Immature natural killer cell (primary cell): ENCODE measurements around the gene SH3BP5. TPM values are rescaled to one million over a fixed set of nuclear protein-coding genes. Genes with fewer than 3 reads are reported as not detected.
A peak's percentile ranks its signal among the peaks of the same experiment; 100 is the strongest.

Experiments
- DNase-seq, 3 donors: peaks; one replicate each; pipeline ENCODE4 v3.0.0; 2022; ENCODE audit warnings: mixed read lengths in 1 of 3
- H3K27ac Mint-ChIP-seq, 6 donors: one replicate each; pipeline ENCODE4 v1.8.0; 2020; ENCODE audit warnings: mixed read lengths in 6 of 6, mild to moderate bottlenecking in 5 of 6, inconsistent platforms in 4 of 6, moderate library complexity in 3 of 6
- H3K27me3 Mint-ChIP-seq, 3 donors: one replicate each; pipeline ENCODE4 v1.8.0; 2020 to 2021; ENCODE audit warnings: low read depth in 3 of 3, mild to moderate bottlenecking in 3 of 3, mixed read lengths in 3 of 3, moderate library complexity in 3 of 3, inconsistent platforms in 1 of 3
- H3K36me3 Mint-ChIP-seq, 3 donors: one replicate each; pipeline ENCODE4 v1.8.0; 2020; ENCODE audit warnings: mixed read lengths in 3 of 3, inconsistent platforms in 2 of 3, mild to moderate bottlenecking in 2 of 3
- H3K4me1 Mint-ChIP-seq, 2 donors: one replicate each; pipeline ENCODE4 v1.8.0; 2020; ENCODE audit warnings: inconsistent platforms in 2 of 2, mild to moderate bottlenecking in 2 of 2, mixed read lengths in 2 of 2, moderate library complexity in 1 of 2
- H3K4me3 Mint-ChIP-seq, 5 donors: one replicate each; pipeline ENCODE4 v1.8.0; 2020; ENCODE audit warnings: mild to moderate bottlenecking in 5 of 5, mixed read lengths in 5 of 5, inconsistent platforms in 3 of 5, moderate library complexity in 3 of 5
- H3K9me3 Mint-ChIP-seq, 6 donors: one replicate each; pipeline ENCODE4 v1.8.0; 2020; ENCODE audit warnings: mild to moderate bottlenecking in 6 of 6, mixed read lengths in 6 of 6, inconsistent platforms in 4 of 6, moderate library complexity in 3 of 6
- polyA plus RNA-seq, 3 donors: library from polyadenylated mRNA; unstranded; fragments of 300-500 nt; fragmentation: Illumina TruSeq; gene quantifications; one replicate each; pipeline ENCODE4 v1.2.3, GENCODE V29; 2021

SH3BP5 gene
- polyA plus RNA-seq, 3 donors from 2014 or later, result 52.1 to 160 (median 67.4) TPM

GRCh38 chr3:15217011-15217671 lies 115.2 kb downstream of the SH3BP5 start:
- no peak overlapping the region for H3K4me3 Mint-ChIP-seq
- H3K4me1 Mint-ChIP-seq, result peaks cover 9 to 32% of the 10 kb centered on the region in 2 donors
- DNase-seq, result no peak
- H3K9me3 Mint-ChIP-seq, result no peaks in the 10 kb centered on the region
- peaks cover 20 to 43% (median 37%) of the 10 kb centered on the region in 3 donors for H3K36me3 Mint-ChIP-seq
- H3K27ac Mint-ChIP-seq, result no peak overlapping the region
- peaks cover 0 to 2% (median 1%) of the 10 kb centered on the region in 3 donors for H3K27me3 Mint-ChIP-seq

GRCh38 chr3:15216501-15216900 lies 115.9 kb downstream of the SH3BP5 start:
- H3K4me1 Mint-ChIP-seq, result peaks cover 10 to 35% of the 10 kb centered on the region in 2 donors
- H3K27ac Mint-ChIP-seq, result no peak overlapping the region
- peaks cover 0 to 2% (median 1%) of the 10 kb centered on the region in 3 donors for H3K27me3 Mint-ChIP-seq
- H3K36me3 Mint-ChIP-seq, result peaks cover 23 to 43% (median 39%) of the 10 kb centered on the region in 3 donors
- no peaks in the 10 kb centered on the region for H3K9me3 Mint-ChIP-seq
- H3K4me3 Mint-ChIP-seq, result no peak overlapping the region
- DNase-seq, result no peak

DNA sequence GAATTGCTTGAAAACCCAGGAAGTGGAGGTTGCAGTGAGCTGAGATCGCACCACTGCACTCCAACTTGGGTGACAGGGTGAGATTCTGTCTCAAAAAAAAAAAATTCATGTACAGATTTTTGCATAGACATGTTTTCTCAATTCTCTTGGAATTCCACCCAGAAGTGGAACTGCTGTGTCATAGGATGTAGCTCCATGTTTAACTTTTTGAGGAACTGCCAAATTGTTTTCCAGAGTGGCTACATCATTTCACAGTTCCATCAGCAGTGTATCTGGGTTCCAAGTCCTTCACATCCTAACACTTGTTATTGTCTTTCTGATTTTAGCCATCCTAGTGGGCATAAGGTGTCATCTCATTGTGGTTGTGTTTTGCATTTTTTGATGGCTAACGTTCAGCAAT lies 116.4 kb downstream of the SH3BP5 start:
- no peaks in the 10 kb centered on the region for H3K9me3 Mint-ChIP-seq
- peaks cover 0 to 2% (median 1%) of the 10 kb centered on the region in 3 donors for H3K27me3 Mint-ChIP-seq
- DNase-seq, result no peak
- H3K27ac Mint-ChIP-seq, result no peak overlapping the region
- H3K36me3 Mint-ChIP-seq, result peaks cover 23 to 43% (median 39%) of the 10 kb centered on the region in 3 donors
- H3K4me3 Mint-ChIP-seq, result no peak overlapping the region
- H3K4me1 Mint-ChIP-seq, result peaks cover 10 to 36% of the 10 kb centered on the region in 2 donors

DNA sequence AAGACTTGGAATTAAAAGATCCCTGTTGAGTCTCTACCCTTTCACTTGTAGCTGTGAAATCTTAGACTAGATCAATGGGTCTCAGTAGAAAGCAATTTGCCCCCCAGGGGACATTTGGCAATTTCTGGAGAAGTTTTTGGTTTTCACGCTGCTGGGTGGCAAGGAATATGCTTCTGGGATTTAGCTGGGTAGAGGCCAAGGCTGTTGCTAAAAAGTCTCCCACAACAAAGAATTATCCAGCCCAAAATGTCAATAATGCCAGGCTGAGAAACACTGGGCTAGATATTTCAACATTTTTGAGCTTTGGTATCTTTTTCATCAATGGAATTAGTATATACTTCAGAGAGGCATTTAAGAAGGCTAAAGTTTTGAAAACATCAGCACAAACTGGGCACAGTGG lies 117.6 kb downstream of the SH3BP5 start:
- Mint-ChIP-seq H3K27ac (no peak overlapping the region), H3K9me3 (no peaks in the 10 kb centered on the region), H3K27me3 (peaks cover 0 to 2% (median 1%) of the 10 kb centered on the region in 3 donors), H3K4me1 (peaks cover 10 to 39% of the 10 kb centered on the region in 2 donors), H3K4me3 (no peak overlapping the region), H3K36me3 (peaks cover 15 to 35% (median 33%) of the 10 kb centered on the region in 3 donors)
- DNase-seq, result no peak

GRCh38 chr3:15211937-15212336 lies 120.4 kb downstream of the SH3BP5 start:
- Mint-ChIP-seq H3K4me1 (peaks cover 25 to 51% of the 10 kb centered on the region in 2 donors), H3K36me3 (peaks cover 12 to 14% (median 14%) of the 10 kb centered on the region in 3 donors), H3K27me3 (no peaks in the 10 kb centered on the region), H3K9me3 (no peaks in the 10 kb centered on the region), H3K4me3 (no peak overlapping the region), H3K27ac (no peak overlapping the region)
- no peak for DNase-seq

DNA sequence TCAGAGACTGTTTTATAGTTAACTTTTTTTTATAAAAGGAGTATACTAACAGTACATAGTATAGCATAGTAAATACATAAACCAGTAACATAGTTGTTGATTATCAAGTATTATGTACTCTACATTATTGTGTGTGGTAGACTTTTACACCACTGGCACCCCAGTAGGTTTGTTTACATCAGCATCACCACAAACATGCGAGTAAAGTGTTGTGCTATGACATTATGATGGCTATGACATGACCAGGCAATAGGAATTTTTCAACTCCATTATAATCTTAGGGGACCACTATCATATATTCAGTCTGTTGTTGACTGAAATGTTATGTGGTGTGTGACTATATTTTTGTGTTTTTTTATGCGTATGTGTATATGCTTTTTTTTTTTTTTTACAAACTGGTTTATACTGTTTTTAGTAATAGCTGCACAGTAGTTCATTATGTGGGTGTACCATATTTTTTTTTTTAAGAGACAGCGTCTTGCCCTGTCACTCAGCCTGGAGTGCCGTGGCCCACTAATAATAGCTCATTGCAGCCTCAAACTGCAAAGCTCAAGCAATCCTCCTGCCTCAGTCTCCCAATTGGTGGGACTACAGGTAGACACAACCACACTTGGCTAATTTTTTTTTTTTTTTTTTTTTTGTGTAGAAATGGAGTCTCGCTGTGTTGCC lies 124.4 kb downstream of the SH3BP5 start:
- peaks cover 28 to 59% of the 10 kb centered on the region in 2 donors for H3K4me1 Mint-ChIP-seq
- H3K4me3 Mint-ChIP-seq, result peak overlapping the region; percentile 87 to 94 (median 93)
- peaks cover 5 to 7% (median 5%) of the 10 kb centered on the region in 3 donors for H3K36me3 Mint-ChIP-seq
- H3K27me3 Mint-ChIP-seq, result peaks cover 2 to 5% (median 2%) of the 10 kb centered on the region in 3 donors
- DNase-seq, result no peak
- peak overlapping the region; percentile 46 to 92 (median 68) for H3K27ac Mint-ChIP-seq
- H3K9me3 Mint-ChIP-seq, result no peaks in the 10 kb centered on the region

DNA sequence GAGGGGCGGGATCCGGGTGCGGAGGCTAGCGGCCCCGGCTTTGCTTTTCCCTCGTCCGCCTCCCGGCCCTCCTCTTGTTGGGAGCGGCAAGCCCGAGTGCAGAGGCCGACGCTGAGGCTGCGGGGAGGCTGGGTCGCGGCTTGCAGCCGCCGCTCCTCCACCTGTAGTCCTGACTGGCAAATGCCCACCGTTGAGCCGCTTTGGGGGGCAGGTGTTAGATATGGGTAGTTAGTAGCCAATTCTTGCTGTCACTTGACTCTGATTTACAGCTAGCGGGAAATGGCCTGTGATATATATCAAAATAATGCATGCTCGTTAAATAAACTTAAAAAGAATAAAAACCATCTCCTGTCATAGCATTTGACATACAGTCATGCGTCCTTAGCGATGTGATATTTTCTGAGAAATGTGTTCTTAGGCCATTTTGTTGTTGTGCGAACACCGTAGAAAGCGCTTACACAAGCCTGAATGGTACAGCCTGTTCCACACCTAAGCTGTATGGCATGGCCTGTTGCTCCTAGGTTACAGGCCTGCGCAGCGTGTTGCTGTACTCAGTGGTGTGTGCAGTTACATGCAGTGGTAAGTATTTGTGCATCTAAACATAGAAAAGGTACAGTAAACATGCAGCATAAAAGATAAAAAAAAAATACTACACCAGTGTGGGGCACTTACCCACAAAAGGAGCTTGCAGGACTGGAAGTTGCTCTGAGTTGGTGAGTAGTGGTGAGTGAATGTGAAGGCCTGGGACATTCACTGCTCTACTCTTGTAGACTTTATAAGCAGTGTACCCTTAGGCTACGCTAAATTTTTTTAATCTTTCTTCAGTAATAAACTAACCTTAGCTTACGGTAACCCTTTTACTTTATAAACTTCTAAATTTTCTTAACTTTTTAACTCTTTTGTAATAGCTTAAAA lies 125.5 kb downstream of the SH3BP5 start:
- peaks cover 28 to 58% of the 10 kb centered on the region in 2 donors for H3K4me1 Mint-ChIP-seq
- H3K27me3 Mint-ChIP-seq, result peaks cover 2 to 5% (median 2%) of the 10 kb centered on the region in 3 donors
- peak overlapping the region; percentile 87 to 94 (median 93) for H3K4me3 Mint-ChIP-seq
- no peaks in the 10 kb centered on the region for H3K9me3 Mint-ChIP-seq
- peak overlapping the region; percentile 88 to 96 (median 94) for H3K27ac Mint-ChIP-seq
- peak in 2 of 3 donors; percentile 4 to 10 for DNase-seq
- H3K36me3 Mint-ChIP-seq, result no peaks in the 10 kb centered on the region

DNA sequence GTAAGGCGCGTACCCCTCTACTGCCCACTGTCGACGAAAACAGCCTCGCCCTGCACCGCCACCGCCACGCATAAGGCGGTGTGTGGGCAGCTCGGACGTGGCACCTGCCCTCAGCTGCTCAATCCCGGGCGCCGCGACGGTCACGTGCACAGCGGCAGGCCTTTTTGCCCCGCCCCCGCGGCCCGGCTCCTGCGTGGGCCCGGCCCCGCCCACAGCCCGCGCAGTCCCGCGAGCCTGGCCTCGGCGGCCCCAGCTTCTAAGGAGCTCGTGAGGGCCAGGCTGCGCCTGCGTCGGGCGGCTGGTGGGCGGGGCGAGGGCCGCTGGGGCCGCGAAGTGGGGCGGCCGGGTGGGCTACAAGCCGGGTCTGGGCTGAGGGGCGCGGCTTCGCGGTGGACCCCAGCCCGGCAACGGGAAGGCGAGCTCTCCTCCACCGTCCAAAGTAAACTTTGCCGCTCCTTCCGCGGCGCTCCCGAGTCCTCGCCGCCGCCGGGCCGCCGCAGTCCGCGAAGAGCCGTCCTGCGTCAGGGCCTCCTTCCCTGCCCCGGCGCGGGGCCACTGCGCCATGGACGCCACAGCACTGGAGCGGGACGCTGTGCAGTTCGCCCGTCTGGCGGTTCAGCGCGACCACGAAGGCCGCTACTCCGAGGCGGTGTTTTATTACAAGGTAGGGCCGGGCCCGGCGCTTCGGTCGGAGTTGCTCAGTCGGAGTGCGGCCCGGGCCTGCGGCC lies 126.3 kb downstream of the SH3BP5 start, which contains the start of gene CAPN7:
TSS of gene CAPN7 (plus strand) at position 313 of the 728 bp plus-strand sequence. CDS start at position 563, 250 bp downstream.
- Mint-ChIP-seq H3K27ac (peak within 1 kb of the TSS; percentile 92 to 96 (median 96)), H3K4me1 (peaks cover 28 to 58% of the 10 kb centered on the region in 2 donors), H3K36me3 (no peaks in the 10 kb centered on the region), H3K27me3 (peaks cover 2 to 5% (median 3%) of the 10 kb centered on the region in 3 donors), H3K4me3 (peak within 1 kb of the TSS; percentile 87 to 94 (median 93)), H3K9me3 (no peaks in the 10 kb centered on the region)
- peak; percentile 96 to 97 (median 97) for DNase-seq

DNA sequence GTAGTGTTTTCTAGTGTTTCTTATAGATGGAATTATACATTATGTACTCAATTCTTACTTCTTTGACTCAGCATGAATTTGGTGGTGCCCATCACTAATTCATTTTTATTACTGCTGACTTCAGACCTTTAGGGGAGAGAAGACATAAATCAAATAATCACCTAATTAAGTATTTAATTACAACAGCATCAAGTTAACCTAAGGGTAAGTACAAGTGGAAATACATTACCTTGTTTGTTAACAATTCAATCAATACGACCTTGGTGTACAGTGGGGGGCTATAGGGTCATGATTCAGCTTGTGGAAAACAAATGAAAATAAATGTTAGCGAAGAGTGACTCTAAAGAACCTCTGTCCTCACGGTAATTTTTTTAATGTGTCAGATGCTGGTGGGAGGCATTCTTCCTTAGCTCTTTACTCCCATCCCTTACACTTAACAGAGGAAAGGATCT lies 126.9 kb downstream of the SH3BP5 start:
- no peak for DNase-seq
- Mint-ChIP-seq H3K4me1 (peaks cover 28 to 52% of the 10 kb centered on the region in 2 donors), H3K9me3 (no peaks in the 10 kb centered on the region), H3K4me3 (peak overlapping the region; percentile 83 to 94 (median 89)), H3K27me3 (peaks cover 2 to 5% (median 5%) of the 10 kb centered on the region in 3 donors), H3K36me3 (no peaks in the 10 kb centered on the region), H3K27ac (peak overlapping the region; percentile 89 to 96 (median 92))

Other genes with a start within 250 kb of the SH3BP5 start
- 10 to 100 TPM in 2 of 3 donors, 1 to 10 TPM in 1; 3.6 to 16.3 (median 11.1) TPM for gene RBSN, start 233.4 kb downstream of the SH3BP5 start, polyA plus RNA-seq
- 10 to 100 TPM in 2 of 3 donors, 1 to 10 TPM in 1; 4.1 to 25.7 (median 19.4) TPM for gene CAPN7, start 126.3 kb downstream of the SH3BP5 start, polyA plus RNA-seq
- gene METTL6, start 95.0 kb upstream of the SH3BP5 start, polyA plus RNA-seq, result 10 to 100 TPM in 2 of 3 donors, 1 to 10 TPM in 1; 2.3 to 20.3 (median 13.1) TPM
- gene EAF1, start 95.0 kb upstream of the SH3BP5 start, polyA plus RNA-seq, result 10 to 100 TPM; 14.4 to 24.0 (median 14.6) TPM
- 10 to 100 TPM; 13.3 to 27.8 (median 18.8) TPM for gene COLQ, start 189.1 kb upstream of the SH3BP5 start, polyA plus RNA-seq